CD4-positive, alpha-beta memory T cell (primary cell): Measurements from ENCODE around the gene GNAI3. TPM values are rescaled to one million over a fixed set of nuclear protein-coding genes. Genes with fewer than 3 reads are reported as not detected.

ENCODE experiments used
- CTCF ChIA-PET: fragments of 350-600 bp; sonication (Branson Sonifier 250); formaldehyde crosslinking; loops from one replicate; lab custom pipeline; 2021; ENCODE audit warnings: inconsistent platforms; ENCODE audit not compliant: partially characterized antibody; lab: Charles Lee
- POLR2A ChIA-PET: fragments of 350-600 bp; sonication (Branson Sonifier 250); formaldehyde crosslinking; loops from one replicate; lab custom pipeline; 2021; ENCODE audit not compliant: partially characterized antibody; lab: Charles Lee
- DNase-seq, 5 donors: peaks; one replicate each; pipeline versions ENCODE4 v3.0.0 to v3.0.0-alpha.2; 2020 to 2022; ENCODE audit warnings: mixed read lengths in 1 of 5
- H3K27ac ChIP-seq: one replicate; pipeline ENCODE4 v1.7.0; 2013; ENCODE audit warnings: low read depth, low read length
- H3K27me3 ChIP-seq: 2 replicates; pipeline ENCODE4 v1.7.0; 2013; ENCODE audit warnings: mild to moderate bottlenecking, low read length, moderate library complexity; ENCODE audit not compliant: insufficient read depth
- H3K36me3 ChIP-seq: 2 replicates; pipeline ENCODE4 v1.7.0; 2013; ENCODE audit warnings: mild to moderate bottlenecking, low read length, moderate library complexity; ENCODE audit not compliant: insufficient read depth
- H3K4me1 ChIP-seq: 2 replicates; pipeline ENCODE4 v1.7.0; 2013; ENCODE audit warnings: mild to moderate bottlenecking, low read length, moderate library complexity; ENCODE audit not compliant: insufficient read depth
- H3K4me3 ChIP-seq, 2 donors: one replicate each; pipeline ENCODE4 v1.7.0; 2013; ENCODE audit warnings: low read length in 2 of 2, mild to moderate bottlenecking in 1 of 2
- H3K9me3 ChIP-seq, 2 donors: one replicate each; pipeline ENCODE4 v1.7.0; 2013; ENCODE audit warnings: low read length in 2 of 2, control low read depth in 1 of 2; ENCODE audit not compliant: control insufficient read depth in 1 of 2
- H3K27ac Mint-ChIP-seq, 7 donors: one replicate each; pipeline ENCODE4 v1.8.0; 2020 to 2021; ENCODE audit warnings: mixed read lengths in 7 of 7, mild to moderate bottlenecking in 6 of 7, inconsistent platforms in 3 of 7, moderate library complexity in 3 of 7
- H3K27me3 Mint-ChIP-seq, 2 donors: one replicate each; pipeline ENCODE4 v1.8.0; 2020 to 2021; ENCODE audit warnings: mixed read lengths in 2 of 2
- H3K36me3 Mint-ChIP-seq, 2 donors: one replicate each; pipeline ENCODE4 v1.8.0; 2020 to 2021; ENCODE audit warnings: mixed read lengths in 2 of 2, inconsistent platforms in 1 of 2, mild to moderate bottlenecking in 1 of 2
- H3K4me1 Mint-ChIP-seq, 4 donors: one replicate each; pipeline ENCODE4 v1.8.0; 2020 to 2021; ENCODE audit warnings: mixed read lengths in 4 of 4, mild to moderate bottlenecking in 1 of 4
- H3K4me3 Mint-ChIP-seq, 8 donors: one replicate each; pipeline ENCODE4 v1.8.0; 2020 to 2021; ENCODE audit warnings: mixed read lengths in 8 of 8, mild to moderate bottlenecking in 7 of 8, moderate library complexity in 6 of 8, inconsistent platforms in 3 of 8
- H3K9me3 Mint-ChIP-seq, 8 donors: one replicate each; pipeline ENCODE4 v1.8.0; 2020 to 2021; ENCODE audit warnings: mixed read lengths in 8 of 8, mild to moderate bottlenecking in 5 of 8, inconsistent platforms in 3 of 8, moderate library complexity in 1 of 8
- intact Hi-C: fragments of 100-400 bp; cut with micrococcal nuclease; formaldehyde crosslinking; loops from one replicate; pipeline ENCODE4 v1.15.1; 2023
- polyA plus RNA-seq, 2 donors: library from polyadenylated mRNA; unstranded; fragments of 300-500 nt; fragmentation: Illumina TruSeq; gene quantifications; one replicate each; pipeline ENCODE4 v1.2.3, GENCODE V29; 2021
- total RNA-seq, 2 experiments: library from RNA; stranded (reverse); gene quantifications; one replicate each; pipeline ENCODE4 v1.2.3, GENCODE V29; 2021

Gene GNAI3
- total and polyA plus RNA-seq, 4 experiments from 2014 or later: 7.7 to 11.6 (median 8.9) TPM

DNA sequence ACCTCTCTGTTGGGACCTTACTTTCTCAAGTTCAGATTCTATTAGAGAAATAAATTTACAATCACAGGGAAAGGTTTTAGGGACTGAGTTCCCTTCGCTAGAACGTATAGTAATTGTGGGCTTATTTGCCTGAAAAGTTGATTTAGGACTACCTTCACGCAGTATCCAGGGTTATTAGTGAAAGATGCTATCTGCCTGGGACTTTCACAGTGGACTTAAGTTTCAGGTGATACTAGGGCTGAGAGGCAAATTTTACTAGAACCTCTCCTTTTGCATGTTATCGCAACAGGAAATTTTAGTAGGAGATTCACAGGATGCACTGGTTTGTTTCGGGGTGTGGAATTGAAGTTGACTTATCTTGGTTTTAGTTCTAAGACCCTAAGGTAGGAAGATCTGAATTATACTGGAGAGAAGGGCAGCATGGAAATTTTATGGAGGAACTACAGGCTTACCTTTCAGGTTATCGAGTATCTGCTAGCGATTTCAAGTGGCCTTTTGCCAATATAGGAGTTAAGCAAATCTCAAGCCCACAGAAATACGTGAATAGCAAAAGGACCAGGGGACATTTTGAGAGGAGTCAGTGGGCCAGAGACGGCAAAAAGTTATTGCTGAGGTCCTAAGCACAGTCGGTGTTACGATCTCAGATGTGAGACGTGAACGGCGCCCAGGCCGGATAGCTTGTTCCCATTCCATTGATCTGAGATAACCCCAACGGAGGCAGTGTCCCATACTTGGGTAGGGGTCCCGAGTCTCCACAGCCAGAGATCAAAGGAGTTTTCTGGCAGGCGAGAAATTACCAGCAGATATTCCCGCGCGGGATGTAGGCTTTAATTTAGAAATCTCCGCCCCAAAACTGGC, 723 bp upstream of the GNAI3 start:
- Histone ChIP-seq H3K4me1 (peaks cover 51% of the 10 kb centered on the region), H3K27me3 (no peaks in the 10 kb centered on the region), H3K36me3 (no peaks in the 10 kb centered on the region), H3K27ac (peak overlapping the region; percentile 97), H3K9me3 (no peaks in the 10 kb centered on the region), H3K4me3 (peak overlapping the region; percentile 94 to 99)
- intact Hi-C loops: loop anchor here (1.0 to 5.0 kb wide), 6 partner anchors 35 to 791 kb away; partner anchors contain the start of genes PSMA5 and RBM15
- peaks cover 0 to 1% (median 0%) of the 10 kb centered on the region in 8 donors for H3K9me3 Mint-ChIP-seq
- H3K4me3 Mint-ChIP-seq: peak overlapping the region; percentile 93 to 100 (median 98)
- POLR2A ChIA-PET: interaction anchor here (0.6 to 3.2 kb wide), 48 partner anchors 8 to 1088 kb away, joined by 3 to 114 read pairs (median 7); partner anchors contain the start of genes AHCYL1, AMIGO1, AMPD2 and ATXN7L2
- H3K4me1 Mint-ChIP-seq: peaks cover 36 to 58% (median 43%) of the 10 kb centered on the region in 4 donors
- no peaks in the 10 kb centered on the region for H3K27me3 Mint-ChIP-seq
- CTCF ChIA-PET: interaction anchor here (1.0 to 10.6 kb wide), 22 partner anchors 15 to 448 kb away, joined by 3 to 314 read pairs (median 9); partner anchors contain the start of genes AHCYL1, AMPD2, CYB561D1 and GNAT2
- peaks cover 0 to 18% of the 10 kb centered on the region in 2 donors for H3K36me3 Mint-ChIP-seq
- peak overlapping the region; percentile 92 to 100 (median 99) for H3K27ac Mint-ChIP-seq
- DNase-seq: no peak

DNA sequence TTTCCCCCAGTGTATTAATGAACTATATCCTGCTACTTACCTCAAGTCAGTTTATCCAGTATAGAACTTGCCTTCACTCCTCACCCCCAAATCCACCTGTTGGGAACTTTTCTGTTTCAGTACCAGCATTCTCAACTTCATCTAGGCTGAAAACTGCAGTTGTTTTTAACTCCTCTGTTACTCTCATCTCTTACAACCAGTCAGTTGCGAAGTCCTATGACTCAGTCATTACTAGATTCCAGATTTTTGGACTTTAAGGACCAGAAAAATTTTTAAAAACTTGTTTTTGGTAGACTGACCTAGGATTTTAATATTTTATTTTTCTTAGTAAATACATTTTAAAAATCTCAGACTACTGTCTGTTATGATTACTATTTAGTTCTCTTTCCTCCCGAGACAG, 8.1 kb downstream of the GNAI3 start:
- no peaks in the 10 kb centered on the region for H3K27me3 Mint-ChIP-seq
- Histone ChIP-seq H3K9me3 (no peaks in the 10 kb centered on the region), H3K4me3 (no peak overlapping the region), H3K36me3 (no peaks in the 10 kb centered on the region), H3K27ac (no peak overlapping the region), H3K4me1 (peaks cover 73% of the 10 kb centered on the region), H3K27me3 (no peaks in the 10 kb centered on the region)
- DNase-seq: no peak
- H3K4me1 Mint-ChIP-seq: peaks cover 60 to 86% (median 73%) of the 10 kb centered on the region in 4 donors
- peak overlapping the region in 3 of 8 donors; percentile 5 to 63 (median 6) for H3K4me3 Mint-ChIP-seq
- POLR2A ChIA-PET: no interaction called here
- peaks cover 3 to 11% of the 10 kb centered on the region in 2 donors for H3K36me3 Mint-ChIP-seq
- peak overlapping the region in 1 of 7 donors; percentile 85 for H3K27ac Mint-ChIP-seq
- CTCF ChIA-PET: no interaction called here
- no peaks in the 10 kb centered on the region for H3K9me3 Mint-ChIP-seq
- intact Hi-C loops: no loop called here

DNA sequence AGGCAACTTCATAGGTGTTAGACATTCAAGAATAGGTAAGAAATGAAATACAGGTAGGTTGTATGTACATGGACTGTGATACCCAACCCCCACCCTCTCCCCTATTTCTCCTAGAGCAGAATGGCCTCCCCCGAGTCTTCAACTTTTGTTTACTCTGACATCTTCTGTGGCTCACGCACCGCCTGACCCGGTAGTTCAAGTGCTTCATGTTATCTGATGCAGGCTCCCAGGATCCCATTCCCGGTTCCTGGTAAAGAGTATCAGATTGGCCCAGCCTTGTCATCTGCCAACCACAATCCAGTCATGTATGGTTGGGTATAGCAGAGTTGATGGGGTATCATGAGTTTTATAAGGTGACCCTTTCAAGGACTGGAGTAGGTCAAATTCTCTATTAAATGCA, 9.1 kb downstream of the GNAI3 start:
- DNase-seq: no peak
- Mint-ChIP-seq H3K36me3 (peaks cover 3 to 11% of the 10 kb centered on the region in 2 donors), H3K9me3 (no peaks in the 10 kb centered on the region), H3K4me1 (peaks cover 62 to 93% (median 78%) of the 10 kb centered on the region in 4 donors), H3K4me3 (no peak overlapping the region), H3K27ac (no peak overlapping the region), H3K27me3 (no peaks in the 10 kb centered on the region)
- Histone ChIP-seq H3K9me3 (no peaks in the 10 kb centered on the region), H3K36me3 (no peaks in the 10 kb centered on the region), H3K27me3 (no peaks in the 10 kb centered on the region), H3K27ac (no peak overlapping the region), H3K4me1 (peaks cover 79% of the 10 kb centered on the region), H3K4me3 (no peak overlapping the region)
- CTCF ChIA-PET: no interaction called here
- POLR2A ChIA-PET: interaction anchor here (2.8 kb wide), 1 partner anchor 9 kb away, joined by 16 read pairs; the partner anchor contains the start of gene GNAI3
- intact Hi-C loops: no loop called here

DNA sequence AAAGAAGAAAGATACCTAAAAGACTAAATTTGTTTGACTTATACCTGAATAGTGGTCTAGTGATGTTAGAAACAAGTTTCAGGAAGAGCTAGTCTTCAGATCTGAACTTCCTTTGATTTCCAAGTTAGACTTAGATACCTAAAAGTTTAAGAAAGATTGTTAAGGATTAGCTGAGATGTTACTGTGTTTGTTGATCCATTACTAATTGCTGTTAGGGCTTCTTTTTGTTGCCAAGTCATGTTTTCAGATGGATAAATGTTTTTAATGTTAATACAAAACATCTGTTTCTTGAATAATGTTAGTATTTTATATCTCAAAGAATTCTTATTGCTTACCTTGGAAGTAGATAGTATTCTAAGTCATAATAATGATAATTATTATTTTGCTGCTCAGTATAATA, 11.6 kb downstream of the GNAI3 start:
- Histone ChIP-seq H3K4me1 (peaks cover 83% of the 10 kb centered on the region), H3K27ac (no peak overlapping the region), H3K27me3 (no peaks in the 10 kb centered on the region), H3K36me3 (no peaks in the 10 kb centered on the region), H3K9me3 (no peaks in the 10 kb centered on the region), H3K4me3 (no peak overlapping the region)
- DNase-seq: no peak
- ChIA-PET POLR2A (interaction anchor here (2.8 kb wide), 1 partner anchor 11 kb away, joined by 16 read pairs; the partner anchor contains the start of gene GNAI3), CTCF (interaction anchor here (1.0 to 2.3 kb wide), 4 partner anchors 14 to 81 kb away, joined by 3 to 12 read pairs (median 6); no protein-coding TSS in a partner anchor)
- peaks cover 52 to 96% (median 73%) of the 10 kb centered on the region in 4 donors for H3K4me1 Mint-ChIP-seq
- peak overlapping the region in 2 of 7 donors; percentile 10 to 59 for H3K27ac Mint-ChIP-seq
- H3K9me3 Mint-ChIP-seq: no peaks in the 10 kb centered on the region
- intact Hi-C loops: no loop called here
- H3K27me3 Mint-ChIP-seq: no peaks in the 10 kb centered on the region
- H3K4me3 Mint-ChIP-seq: peak overlapping the region in 4 of 8 donors; percentile 16 to 55 (median 41)
- H3K36me3 Mint-ChIP-seq: peaks cover 0 to 6% of the 10 kb centered on the region in 2 donors

DNA sequence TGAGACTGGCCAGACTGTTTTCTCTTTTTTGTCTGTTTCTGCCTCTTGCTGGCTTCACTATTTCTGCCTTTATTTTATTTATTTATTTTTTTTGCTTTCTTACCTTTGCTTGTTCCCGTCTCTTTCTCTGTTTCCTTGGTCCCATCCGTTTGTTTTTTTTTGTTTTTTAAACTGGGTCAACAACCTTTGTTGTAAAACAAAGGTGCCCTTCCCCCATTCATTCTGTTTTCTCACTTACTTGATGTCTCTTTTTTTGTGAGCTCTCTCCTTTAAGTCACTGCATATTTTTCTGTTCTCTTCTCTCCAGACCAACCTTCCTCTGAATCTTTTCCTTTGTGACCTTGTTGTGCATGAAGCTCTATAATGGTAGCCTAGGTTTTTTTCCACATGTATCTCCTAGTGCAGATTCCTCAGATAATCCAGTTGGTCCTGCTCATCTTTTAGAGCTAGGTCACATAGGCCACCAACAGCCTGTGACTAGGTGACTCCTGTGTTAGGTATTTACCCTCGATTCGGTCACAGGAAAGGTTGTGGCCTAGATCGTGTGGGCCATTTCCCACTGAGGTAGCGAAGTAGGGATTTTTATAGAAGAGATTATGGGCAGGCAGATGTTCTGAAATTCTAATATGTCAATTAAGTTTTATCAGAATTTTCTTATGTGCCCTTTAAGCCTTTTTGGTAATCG, 15.9 kb downstream of the GNAI3 start:
- H3K4me1 Mint-ChIP-seq: peaks cover 51 to 81% (median 61%) of the 10 kb centered on the region in 4 donors
- peak overlapping the region in 5 of 7 donors; percentile 11 to 78 (median 59) for H3K27ac Mint-ChIP-seq
- intact Hi-C loops: no loop called here

DNA sequence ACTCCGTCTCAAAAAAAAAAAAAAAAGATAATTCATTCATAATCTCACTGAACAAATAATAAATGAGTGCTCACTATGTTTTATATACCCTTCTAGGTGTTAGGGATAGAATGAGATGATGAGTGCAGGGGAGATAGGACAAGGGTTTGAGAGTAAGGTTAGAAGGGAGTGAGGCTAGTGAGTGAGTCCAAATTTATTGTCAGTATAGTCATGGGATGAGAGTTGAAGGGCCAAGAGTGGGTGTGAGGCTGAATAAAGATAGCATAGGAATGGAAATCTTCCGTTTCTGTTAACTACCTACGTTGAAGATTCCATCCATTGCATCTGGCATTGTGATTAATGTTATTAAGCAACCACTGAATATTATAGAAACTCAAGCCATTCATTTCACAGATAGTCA, 16.8 kb downstream of the GNAI3 start:
- DNase-seq: no peak
- Histone ChIP-seq H3K27me3 (no peaks in the 10 kb centered on the region), H3K4me3 (no peak overlapping the region), H3K27ac (no peak overlapping the region), H3K4me1 (peaks cover 76% of the 10 kb centered on the region), H3K9me3 (no peaks in the 10 kb centered on the region), H3K36me3 (no peaks in the 10 kb centered on the region)
- Mint-ChIP-seq H3K4me1 (peaks cover 46 to 72% (median 53%) of the 10 kb centered on the region in 4 donors), H3K27me3 (no peaks in the 10 kb centered on the region), H3K27ac (peak overlapping the region in 2 of 7 donors; percentile 5), H3K36me3 (no peaks in the 10 kb centered on the region), H3K9me3 (no peaks in the 10 kb centered on the region), H3K4me3 (no peak overlapping the region)
- intact Hi-C loops: loop anchor here (5.0 kb wide), 1 partner anchor 37 kb away; no protein-coding TSS in a partner anchor
- ChIA-PET CTCF (interaction anchor here (0.6 to 2.4 kb wide), 4 partner anchors 15 to 251 kb away, joined by 3 to 6 read pairs (median 4); no protein-coding TSS in a partner anchor), POLR2A (interaction anchor here (1.4 kb wide), 1 partner anchor 17 kb away, joined by 6 read pairs; the partner anchor contains the start of gene GNAI3)

More for the DNA sequence above, 15.9 kb downstream of the GNAI3 start:
- peaks cover 78% of the 10 kb centered on the region for H3K4me1 ChIP-seq
- H3K9me3 ChIP-seq: no peaks in the 10 kb centered on the region
- no peak for DNase-seq
- no peak overlapping the region for H3K27ac ChIP-seq
- H3K27me3 ChIP-seq: no peaks in the 10 kb centered on the region
- no peaks in the 10 kb centered on the region for H3K27me3 Mint-ChIP-seq
- POLR2A ChIA-PET: interaction anchor here (1.4 kb wide), 1 partner anchor 16 kb away, joined by 6 read pairs; the partner anchor contains the start of gene GNAI3
- CTCF ChIA-PET: interaction anchor here (0.6 to 2.4 kb wide), 4 partner anchors 16 to 420 kb away, joined by 3 to 6 read pairs (median 4); partner anchors contain the start of gene AHCYL1
- no peaks in the 10 kb centered on the region for H3K36me3 Mint-ChIP-seq
- no peaks in the 10 kb centered on the region for H3K9me3 Mint-ChIP-seq
- H3K36me3 ChIP-seq: no peaks in the 10 kb centered on the region
- no peak overlapping the region for H3K4me3 ChIP-seq
- peak overlapping the region in 4 of 8 donors; percentile 10 to 57 (median 34) for H3K4me3 Mint-ChIP-seq
